Small intestine (tissue), 7 donors: ENCODE data around the gene GAP43. TPM values are rescaled to one million over a fixed set of nuclear protein-coding genes. Genes with fewer than 3 reads are reported as not detected.

Experiments
- DNase-seq, 2 donors: peaks; one replicate each; pipeline versions ENCODE4 v3.0.0 to v3.0.0-alpha.2; 2013
- FAIRE-seq: peaks from 2 replicates; lab custom pipeline; 2012; peaks lifted over from hg19 to GRCh38; lab: Jason Lieb, UNC
- H3K27ac ChIP-seq, 3 donors: one replicate each; pipeline ENCODE4 v1.5.1; 2013; ENCODE audit warnings: low read length in 2 of 3, mild to moderate bottlenecking in 2 of 3, control low read depth in 1 of 3, inconsistent platforms in 1 of 3, low read depth in 1 of 3, moderate library complexity in 1 of 3
- H3K27me3 ChIP-seq, 3 donors: one replicate each; pipeline ENCODE4 v1.6.1; 2013; ENCODE audit warnings: low read length in 3 of 3, inconsistent platforms in 1 of 3; ENCODE audit not compliant: control insufficient read depth in 3 of 3, insufficient read depth in 3 of 3
- H3K36me3 ChIP-seq, 3 donors: one replicate each; pipeline ENCODE4 v1.6.1; 2013; ENCODE audit warnings: low read length in 3 of 3, inconsistent platforms in 1 of 3, low read depth in 1 of 3, mild to moderate bottlenecking in 1 of 3, moderate library complexity in 1 of 3; ENCODE audit not compliant: control insufficient read depth in 3 of 3, insufficient read depth in 2 of 3
- H3K4me1 ChIP-seq, 3 donors: one replicate each; pipeline ENCODE4 v1.6.1; 2013; ENCODE audit warnings: low read length in 2 of 3, inconsistent platforms in 1 of 3, low read depth in 1 of 3, mild to moderate bottlenecking in 1 of 3, moderate library complexity in 1 of 3; ENCODE audit not compliant: control insufficient read depth in 3 of 3, insufficient read depth in 2 of 3
- H3K4me3 ChIP-seq, 3 donors: one replicate each; pipeline ENCODE4 v1.5.1; 2013; ENCODE audit warnings: low read length in 3 of 3, control low read depth in 1 of 3, inconsistent platforms in 1 of 3, low read depth in 1 of 3, mild to moderate bottlenecking in 1 of 3, moderate library complexity in 1 of 3
- H3K9me3 ChIP-seq, 2 donors: one replicate each; pipeline ENCODE4 v1.6.1; 2013; ENCODE audit warnings: low read depth in 1 of 2, low read length in 1 of 2; ENCODE audit not compliant: control insufficient read depth in 2 of 2, insufficient read depth in 1 of 2
- WGBS, 3 donors: extraction: QIAGEN DNeasy Blood & Tissue Kit; methylation state at CpG; one replicate each; pipeline ENCODE4 v1.1.7; 2013; 5-methylcytosine and 5-hydroxymethylcytosine counted together
- polyA plus RNA-seq, 4 donors: library from polyadenylated mRNA; stranded (reverse) in 3 of 4; unstranded in 1 of 4; fragments of 200-250 nt in 3 of 4; fragments of 120-200 nt in 1 of 4; gene quantifications; one replicate each; pipeline versions ENCODE4 v1.2.1 to v1.2.3, GENCODE V29; 2013
- donor health status: healthy with polysubstance abuse.
- donor health status: control.
- donor health status: control.
- donor health status: Bipolar disorder and iron deficiency.
- donor health status: healthy.

The GAP43 gene
- polyA plus RNA-seq, 4 donors: 0.54 to 22.3 (median 2.1) TPM; not detected in 1

- Histone ChIP-seq H3K4me1 (no peaks in the 10 kb centered on the region), H3K9me3 (no peaks in the 10 kb centered on the region), H3K36me3 (no peaks in the 10 kb centered on the region), H3K27me3 (peaks cover 0 to 2% (median 0%) of the 10 kb centered on the region in 3 donors), H3K4me3 (no peak overlapping the region), H3K27ac (no peak overlapping the region)
- DNase-seq: no peak
- no peak for FAIRE-seq
These were observed 8.7 kb downstream of the GAP43 start for GRCh38 chr3:115632026-115632425.

DNA sequence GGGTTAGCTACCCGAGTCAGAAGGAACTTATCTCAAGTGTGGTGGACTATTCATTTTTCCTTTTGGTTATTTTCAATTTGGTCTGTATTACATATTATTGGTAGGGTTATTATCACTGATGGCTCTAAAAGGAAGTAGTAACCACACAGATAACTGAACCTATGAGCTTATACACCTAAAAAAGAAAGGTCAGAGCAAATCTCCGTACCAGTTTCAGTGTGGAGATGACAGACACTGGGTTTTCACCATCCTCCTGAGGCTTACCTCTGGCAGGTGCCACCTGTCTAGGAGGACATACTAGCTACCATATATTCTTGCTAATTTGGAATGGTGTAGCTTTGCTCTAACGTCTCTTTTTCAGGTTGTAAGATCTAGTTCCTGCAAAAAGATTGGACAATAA is 10.2 kb downstream of the GAP43 start:
- Histone ChIP-seq H3K36me3 (no peaks in the 10 kb centered on the region), H3K27ac (no peak overlapping the region), H3K9me3 (no peaks in the 10 kb centered on the region), H3K4me3 (no peak overlapping the region), H3K27me3 (peaks cover 0 to 2% (median 0%) of the 10 kb centered on the region in 3 donors), H3K4me1 (no peaks in the 10 kb centered on the region)
- 80 to 89% (median 82%) methylated on average over 3 of the region's 3 CpGs for WGBS, 3 donors
- no peak for FAIRE-seq
- DNase-seq: no peak

- Histone ChIP-seq H3K4me3 (no peak overlapping the region), H3K27me3 (peaks cover 0 to 2% (median 0%) of the 10 kb centered on the region in 3 donors), H3K27ac (no peak overlapping the region), H3K4me1 (no peaks in the 10 kb centered on the region), H3K36me3 (no peaks in the 10 kb centered on the region), H3K9me3 (no peaks in the 10 kb centered on the region)
- no peak for FAIRE-seq
- DNase-seq: no peak
- 79 to 88% (median 80%) methylated on average over 2 of the region's 2 CpGs for WGBS, 3 donors
These were observed 10.7 kb downstream of the GAP43 start for GRCh38 chr3:115634052-115634451.

DNA sequence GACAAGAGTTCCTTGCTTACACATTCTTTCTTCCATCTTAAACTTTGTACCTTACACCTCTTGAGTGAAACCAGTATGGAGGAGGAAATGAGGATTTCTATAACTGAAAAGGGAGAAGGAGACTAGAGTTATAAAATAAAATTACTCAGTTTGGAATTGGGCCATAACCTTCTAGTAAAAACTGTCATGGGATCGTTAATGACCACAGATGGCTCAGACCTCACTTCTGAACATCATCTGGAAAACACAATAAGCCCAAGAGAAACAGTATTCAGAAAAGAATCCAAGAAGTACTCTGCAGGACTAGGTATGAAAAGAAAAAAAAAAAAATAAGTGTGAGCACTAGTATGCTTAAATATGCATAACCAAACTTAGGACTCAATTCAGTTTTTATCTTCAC is 12.1 kb downstream of the GAP43 start:
- no peak for FAIRE-seq
- Histone ChIP-seq H3K27ac (no peak overlapping the region), H3K4me1 (no peaks in the 10 kb centered on the region), H3K27me3 (no peaks in the 10 kb centered on the region), H3K9me3 (no peaks in the 10 kb centered on the region), H3K36me3 (no peaks in the 10 kb centered on the region), H3K4me3 (no peak overlapping the region)
- WGBS, 3 donors: 12 to 51% (median 27%) methylated on average over 1 of the region's 1 CpG
- no peak for DNase-seq

DNA sequence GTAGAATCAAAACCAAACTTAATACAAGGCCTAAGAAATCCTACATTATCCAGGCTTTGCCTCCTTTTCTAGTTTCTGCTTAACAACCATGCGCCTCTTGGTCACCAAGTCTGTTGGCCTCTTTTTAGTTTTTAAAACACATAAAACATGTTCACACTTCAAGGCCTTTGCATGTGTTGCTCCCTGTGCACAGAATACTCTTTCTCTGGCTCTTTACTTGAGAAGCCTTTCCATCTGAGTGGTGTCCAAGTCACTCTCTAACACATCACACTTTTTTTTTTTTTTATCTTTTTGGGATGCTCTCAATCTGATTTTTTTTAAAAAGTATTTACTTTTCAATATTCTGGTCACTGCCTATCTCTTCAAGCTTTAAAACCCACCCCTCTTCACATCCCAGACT is 14.9 kb downstream of the GAP43 start:
- Histone ChIP-seq H3K27ac (no peak overlapping the region), H3K4me3 (no peak overlapping the region), H3K9me3 (no peaks in the 10 kb centered on the region), H3K4me1 (no peaks in the 10 kb centered on the region), H3K27me3 (no peaks in the 10 kb centered on the region), H3K36me3 (no peaks in the 10 kb centered on the region)
- 94 to 100% (median 94%) methylated on average over 1 of the region's 1 CpG for WGBS, 3 donors
- FAIRE-seq: no peak
- DNase-seq: no peak

- no peaks in the 10 kb centered on the region for H3K9me3 ChIP-seq
- FAIRE-seq: no peak
- H3K4me3 ChIP-seq: no peak overlapping the region
- no peak for DNase-seq
- H3K27me3 ChIP-seq: no peaks in the 10 kb centered on the region
- H3K36me3 ChIP-seq: no peaks in the 10 kb centered on the region
- no peak overlapping the region for H3K27ac ChIP-seq
- H3K4me1 ChIP-seq: no peaks in the 10 kb centered on the region
- 36 to 83% (median 52%) methylated on average over 1 of the region's 1 CpG for WGBS, 3 donors
These were observed 15.7 kb downstream of the GAP43 start for GRCh38 chr3:115638991-115639390.

DNA sequence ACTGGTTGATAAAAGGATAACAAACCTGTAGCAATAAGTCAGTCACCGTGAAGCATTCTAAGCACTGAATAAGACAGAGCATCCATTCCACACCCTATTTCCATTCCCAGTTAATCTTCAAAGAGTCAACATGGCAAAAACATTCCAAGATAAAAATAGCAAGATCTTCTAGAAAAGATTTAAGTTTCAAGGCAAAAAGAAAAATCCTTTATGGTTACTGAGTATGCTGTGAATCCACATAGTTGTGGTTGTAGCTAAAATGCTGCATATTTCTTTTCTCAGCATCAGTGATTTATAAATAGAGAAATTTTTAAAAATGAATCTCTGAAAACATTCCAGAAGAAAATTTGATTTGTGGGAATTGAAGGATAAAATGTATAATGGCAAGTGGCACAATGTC is 21.1 kb downstream of the GAP43 start:
- 29 to 61% (median 33%) methylated on average over 1 of the region's 1 CpG for WGBS, 3 donors

DNA sequence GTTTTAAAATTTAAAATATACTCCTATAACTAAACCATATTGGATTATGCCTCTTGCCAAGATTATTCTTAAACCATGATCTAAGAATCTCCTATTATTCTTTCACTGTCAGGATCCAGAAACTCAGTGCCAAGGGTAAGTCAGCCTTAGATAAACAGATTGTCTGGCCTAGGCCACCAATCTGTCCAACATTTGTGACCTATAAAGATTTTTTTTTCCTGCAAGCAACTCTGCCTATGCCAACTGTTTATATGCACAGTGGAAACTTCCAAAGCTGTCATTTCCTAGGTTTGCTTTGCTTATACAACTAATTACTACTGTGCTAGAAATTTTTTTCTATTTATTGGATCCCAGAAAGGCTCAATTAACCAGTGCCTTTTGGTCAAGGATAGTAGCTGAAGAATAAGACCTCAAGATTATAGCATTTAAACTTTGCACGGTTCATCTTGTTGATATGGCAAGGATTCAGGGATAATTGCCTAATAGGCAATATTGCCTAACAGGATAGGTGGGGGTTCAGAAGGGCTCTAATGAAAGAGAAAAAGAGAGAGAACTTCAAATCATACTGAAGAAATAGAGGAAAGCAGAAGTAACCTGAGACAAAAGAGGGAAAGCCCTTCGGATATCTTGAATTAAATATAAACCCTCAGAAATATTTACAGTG is 22.8 kb downstream of the GAP43 start:
- WGBS, 3 donors: 59 to 68% (median 62%) methylated on average over 2 of the region's 2 CpGs
- no peak overlapping the region for H3K27ac ChIP-seq
- H3K4me3 ChIP-seq: no peak overlapping the region
- DNase-seq (no peak), FAIRE-seq (no peak)
- H3K27me3 ChIP-seq: no peaks in the 10 kb centered on the region
- H3K4me1 ChIP-seq: no peaks in the 10 kb centered on the region
- H3K36me3 ChIP-seq: no peaks in the 10 kb centered on the region
- H3K9me3 ChIP-seq: no peaks in the 10 kb centered on the region

More for the DNA sequence above, 21.1 kb downstream of the GAP43 start:
- Histone ChIP-seq H3K9me3 (no peaks in the 10 kb centered on the region), H3K27me3 (no peaks in the 10 kb centered on the region), H3K4me1 (no peaks in the 10 kb centered on the region), H3K4me3 (no peak overlapping the region), H3K36me3 (no peaks in the 10 kb centered on the region), H3K27ac (no peak overlapping the region)
- DNase-seq (no peak), FAIRE-seq (no peak)

DNA sequence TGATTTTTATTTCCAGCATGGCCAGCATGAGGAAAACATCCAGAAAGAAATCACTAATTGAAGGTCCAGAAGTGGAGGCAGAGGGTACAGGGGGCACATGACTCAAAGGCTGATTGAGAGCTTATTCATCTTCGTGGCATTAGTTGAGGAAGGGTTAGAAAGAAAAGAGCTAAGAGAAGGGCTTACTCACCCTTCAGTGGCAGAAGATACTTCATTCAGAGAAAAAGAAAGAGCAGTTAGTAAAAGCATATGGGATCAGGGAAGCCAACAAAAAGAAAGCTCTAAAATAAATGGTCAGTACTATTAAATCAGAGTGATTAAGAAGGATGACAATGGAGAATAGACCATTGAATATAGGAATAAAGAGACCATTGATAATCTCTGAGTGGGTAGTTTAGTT is 25.2 kb downstream of the GAP43 start:
- no peak overlapping the region for H3K27ac ChIP-seq
- DNase-seq (no peak), FAIRE-seq (no peak)
- no peaks in the 10 kb centered on the region for H3K9me3 ChIP-seq
- no peaks in the 10 kb centered on the region for H3K36me3 ChIP-seq
- no peak overlapping the region for H3K4me3 ChIP-seq
- 70 to 83% (median 71%) methylated on average over 1 of the region's 1 CpG for WGBS, 3 donors
- peaks cover 0 to 3% (median 0%) of the 10 kb centered on the region in 3 donors for H3K27me3 ChIP-seq
- H3K4me1 ChIP-seq: no peaks in the 10 kb centered on the region
